LNCAP (cell line): ENCODE data around the gene OSGIN1.

Source experiments
- TF ChIP-seq, protein P1 (sequence below): fragments of 450-650 bp; IDR thresholded peaks from 2 replicates; pipeline ENCODE4 v1.5.1; 2017; ENCODE audit warnings: mild to moderate bottlenecking

The OSGIN1 gene

DNA sequence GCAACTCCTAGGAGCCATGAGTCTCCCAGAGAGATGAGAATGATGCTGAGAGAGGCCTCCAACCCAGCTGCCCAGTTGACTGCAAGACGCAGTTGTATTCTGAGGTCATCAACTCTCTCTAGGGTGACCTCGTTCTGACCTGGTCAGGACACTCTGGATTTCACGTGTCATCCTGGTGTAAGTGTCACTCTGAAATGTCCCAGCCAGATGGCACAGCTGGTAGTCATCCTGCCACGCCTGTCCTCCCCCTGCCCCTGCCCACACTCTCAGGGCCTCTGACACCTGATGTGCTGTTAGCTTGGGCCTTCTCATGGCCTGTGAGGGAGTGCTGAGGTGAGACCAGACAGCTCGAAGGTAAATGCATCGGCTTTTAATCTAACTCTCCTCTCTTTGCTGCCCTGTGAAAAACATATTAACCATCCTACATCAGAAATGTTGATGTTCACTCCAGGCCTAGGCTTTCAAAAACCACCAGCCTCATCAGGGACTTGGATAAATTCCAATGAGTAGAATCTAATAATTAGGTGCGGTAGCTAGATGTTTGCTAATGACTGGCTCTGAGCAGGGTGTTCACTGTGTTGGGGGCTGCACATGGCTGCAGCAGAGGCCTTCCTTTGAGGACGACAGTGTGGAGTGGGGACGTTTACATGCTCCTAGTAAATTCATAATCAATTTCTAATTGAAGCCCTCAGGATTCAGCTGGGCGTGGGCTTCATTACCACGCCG lies 40.4 kb upstream of the OSGIN1 start:
- TF ChIP-seq, protein P1, sequence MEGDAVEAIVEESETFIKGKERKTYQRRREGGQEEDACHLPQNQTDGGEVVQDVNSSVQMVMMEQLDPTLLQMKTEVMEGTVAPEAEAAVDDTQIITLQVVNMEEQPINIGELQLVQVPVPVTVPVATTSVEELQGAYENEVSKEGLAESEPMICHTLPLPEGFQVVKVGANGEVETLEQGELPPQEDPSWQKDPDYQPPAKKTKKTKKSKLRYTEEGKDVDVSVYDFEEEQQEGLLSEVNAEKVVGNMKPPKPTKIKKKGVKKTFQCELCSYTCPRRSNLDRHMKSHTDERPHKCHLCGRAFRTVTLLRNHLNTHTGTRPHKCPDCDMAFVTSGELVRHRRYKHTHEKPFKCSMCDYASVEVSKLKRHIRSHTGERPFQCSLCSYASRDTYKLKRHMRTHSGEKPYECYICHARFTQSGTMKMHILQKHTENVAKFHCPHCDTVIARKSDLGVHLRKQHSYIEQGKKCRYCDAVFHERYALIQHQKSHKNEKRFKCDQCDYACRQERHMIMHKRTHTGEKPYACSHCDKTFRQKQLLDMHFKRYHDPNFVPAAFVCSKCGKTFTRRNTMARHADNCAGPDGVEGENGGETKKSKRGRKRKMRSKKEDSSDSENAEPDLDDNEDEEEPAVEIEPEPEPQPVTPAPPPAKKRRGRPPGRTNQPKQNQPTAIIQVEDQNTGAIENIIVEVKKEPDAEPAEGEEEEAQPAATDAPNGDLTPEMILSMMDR = no peak

DNA sequence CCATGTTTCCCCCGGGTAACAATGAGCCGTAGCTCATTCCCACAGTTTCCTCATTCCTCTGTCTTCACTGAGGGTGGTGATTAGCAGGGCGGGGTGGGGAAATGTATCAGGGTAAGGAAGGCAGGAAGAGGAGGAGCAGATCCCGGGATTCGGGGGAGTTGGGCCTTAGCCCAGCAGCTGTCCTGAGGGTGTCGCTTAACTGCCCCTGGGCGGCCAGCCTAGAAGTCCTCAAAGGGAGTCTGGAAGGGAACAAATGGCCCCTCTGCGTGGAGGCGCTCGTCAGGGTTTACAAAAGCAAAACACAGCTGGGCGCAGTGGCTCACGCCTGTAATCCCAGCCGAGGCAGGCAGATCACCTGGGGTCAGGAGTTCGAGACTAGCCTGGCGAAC lies 39.8 kb upstream of the OSGIN1 start:
- TF ChIP-seq, protein P1 = no peak

DNA sequence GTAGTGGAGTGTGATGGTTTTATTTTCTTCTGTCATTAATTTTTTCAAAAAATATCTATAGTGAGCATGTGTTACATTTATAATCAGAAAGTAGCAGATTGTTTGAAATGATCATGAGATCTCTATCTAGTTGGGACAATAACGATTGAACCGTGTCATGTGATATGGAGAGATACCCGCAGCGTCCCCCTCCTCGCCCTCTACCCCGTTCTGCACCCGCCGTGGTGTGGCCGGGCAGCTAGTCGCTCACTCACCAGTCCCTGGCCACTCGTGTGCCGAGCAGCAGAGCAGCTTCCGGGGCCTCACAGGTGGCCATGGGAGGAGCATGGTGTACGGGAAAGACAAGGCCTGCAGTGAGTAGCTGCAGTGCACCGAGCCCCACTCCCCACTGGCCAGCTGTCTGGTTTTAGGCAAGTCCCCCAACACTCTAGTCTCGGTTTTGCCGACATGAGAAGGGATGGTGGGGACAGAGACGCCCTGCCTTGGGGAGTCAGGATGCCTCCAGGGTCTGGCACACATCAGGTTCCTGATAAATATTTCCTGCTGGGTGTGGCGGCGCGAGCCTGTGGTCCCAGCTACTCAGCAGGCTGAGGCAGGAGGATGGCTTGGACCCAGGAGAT lies 38.8 kb upstream of the OSGIN1 start:
- TF ChIP-seq, protein P1 = no peak

DNA sequence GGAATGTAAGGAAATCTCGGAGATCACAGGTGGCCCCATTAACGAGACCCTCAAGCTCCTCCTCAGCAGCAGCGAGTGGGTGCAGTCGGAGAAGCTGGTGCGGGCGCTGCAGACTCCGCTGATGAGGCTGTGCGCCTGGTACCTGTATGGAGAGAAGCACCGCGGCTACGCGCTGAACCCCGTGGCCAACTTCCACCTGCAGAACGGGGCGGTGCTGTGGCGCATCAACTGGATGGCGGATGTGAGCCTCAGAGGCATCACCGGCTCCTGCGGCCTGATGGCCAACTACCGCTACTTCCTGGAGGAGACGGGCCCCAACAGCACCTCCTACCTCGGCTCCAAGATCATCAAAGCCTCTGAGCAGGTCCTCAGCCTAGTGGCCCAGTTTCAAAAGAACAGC lies 38.0 kb upstream of the OSGIN1 start:
- TF ChIP-seq, protein P1 = no peak

DNA sequence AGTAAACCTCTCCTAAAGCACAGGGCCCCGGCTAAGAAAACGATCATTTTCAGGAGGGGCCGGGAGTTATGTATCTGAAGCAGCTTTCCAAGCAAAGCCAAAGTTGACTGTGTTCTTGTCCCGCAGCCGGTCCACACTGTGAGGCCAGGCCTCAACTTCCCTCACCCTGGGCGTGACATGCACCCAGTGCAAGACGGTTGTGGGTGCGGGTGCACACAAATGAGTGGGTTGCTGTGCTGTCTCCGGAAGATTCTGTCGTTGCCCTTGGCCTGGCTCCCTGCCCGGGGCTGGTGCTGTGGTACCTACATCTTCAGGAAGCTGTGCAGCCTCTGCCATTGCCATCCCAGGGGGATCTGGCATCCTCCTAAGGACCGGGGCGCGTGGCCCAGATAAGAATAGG lies 37.5 kb upstream of the OSGIN1 start:
- TF ChIP-seq, protein P1 = no peak

DNA sequence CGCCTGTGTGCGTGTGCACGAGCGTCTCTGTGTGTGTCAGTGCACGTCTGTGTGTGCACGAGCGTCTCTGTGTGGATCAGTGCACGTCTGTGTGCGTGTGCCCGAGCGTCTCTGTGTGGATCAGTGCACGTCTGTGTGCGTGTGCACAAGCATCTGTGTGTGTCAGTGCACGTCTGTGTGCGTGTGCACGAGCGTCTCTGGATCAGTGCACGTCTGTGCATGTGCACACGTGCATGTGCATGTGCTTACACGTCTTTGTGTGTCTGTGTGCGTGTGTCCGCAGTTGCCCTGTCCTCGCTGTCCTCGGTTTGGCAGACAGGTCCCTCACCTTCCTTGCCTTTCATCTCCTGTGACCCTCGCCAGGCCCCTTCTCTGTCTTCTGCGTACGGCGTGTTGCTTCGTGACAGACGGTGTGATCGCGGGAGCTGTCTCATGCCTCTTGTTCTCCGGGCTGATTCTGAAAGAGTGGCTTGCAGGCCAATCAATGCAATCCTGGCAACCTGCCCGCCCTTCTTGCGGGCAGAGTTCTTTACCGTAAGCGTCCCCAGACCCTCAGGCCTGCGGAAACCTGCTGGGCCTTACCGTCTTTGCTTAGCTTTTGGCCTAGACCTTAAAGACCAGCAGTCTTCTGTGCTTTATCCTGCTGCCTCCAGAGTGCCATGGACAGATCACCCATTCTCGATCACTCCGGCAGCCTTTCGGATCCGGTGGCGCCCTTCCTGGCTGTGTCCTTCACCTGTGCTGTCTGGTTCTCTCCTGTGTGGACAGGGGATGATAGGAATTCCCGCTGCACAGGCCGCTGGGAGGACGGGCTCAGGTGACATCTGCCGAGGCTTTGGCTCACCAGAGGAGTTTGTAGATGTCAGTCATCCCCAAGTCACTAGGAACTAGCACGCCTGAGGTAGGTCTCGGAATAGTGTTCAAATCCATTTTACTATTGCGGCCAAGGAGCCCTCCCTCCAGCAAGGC lies 35.6 kb upstream of the OSGIN1 start:
- TF ChIP-seq, protein P1 = no peak

DNA sequence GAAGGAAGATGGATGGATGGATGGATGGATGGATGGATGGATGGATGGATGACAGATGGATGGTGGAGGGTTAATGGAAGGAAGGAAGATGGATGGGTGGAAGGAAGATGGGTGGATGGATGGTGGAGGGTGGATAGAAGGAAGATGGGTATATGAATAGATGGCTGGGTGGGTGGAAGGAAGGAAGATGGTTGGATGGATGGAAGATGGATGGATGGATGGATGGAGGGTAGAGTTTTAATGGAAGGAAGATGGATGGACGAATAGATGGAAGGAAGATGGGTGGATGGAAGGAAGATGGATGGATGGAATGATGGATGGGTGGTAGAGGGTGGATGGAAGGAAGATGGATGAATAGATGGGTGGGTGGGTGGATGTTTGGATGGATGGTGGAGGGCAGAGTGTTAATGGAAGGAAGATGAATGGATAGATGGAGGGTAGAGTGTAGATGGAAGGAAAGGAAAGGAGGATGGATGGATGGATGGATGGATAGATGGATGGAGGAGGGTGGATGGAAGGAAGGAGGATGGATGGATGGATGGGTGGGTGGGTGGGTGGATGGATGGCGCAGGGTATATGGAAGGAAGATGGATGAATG lies 32.0 kb upstream of the OSGIN1 start:
- TF ChIP-seq, protein P1 = no peak
